ENCODE results near the gene RAB38. TPM values are rescaled to one million over a fixed set of nuclear protein-coding genes. Genes with fewer than 3 reads are reported as not detected.

Gene RAB38
- total and polyA plus RNA-seq, 8 donors = 1.0 to 9.0 (median 2.9) TPM; not detected in 1

DNA sequence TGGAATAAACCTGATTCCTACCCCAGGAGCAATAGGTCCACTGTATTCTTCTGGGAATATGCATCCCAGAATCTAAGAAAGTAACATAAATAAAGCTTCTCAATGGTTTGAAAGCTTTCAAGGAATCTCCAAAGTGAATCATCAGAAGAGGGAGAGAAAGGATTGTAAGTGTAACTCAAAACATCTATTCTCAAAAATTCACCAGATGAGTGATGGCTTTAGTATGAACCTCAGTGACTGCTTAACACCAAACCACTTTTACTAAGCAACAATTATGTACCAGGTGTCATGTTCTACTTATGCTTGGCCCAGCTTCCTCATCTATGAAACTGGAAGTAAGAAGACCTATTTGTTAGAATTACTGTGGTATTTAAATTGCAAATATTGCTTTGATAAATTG lies 7.4 kb downstream of the RAB38 start:
- Histone ChIP-seq H3K4me3 (no peak overlapping the region), H3K27ac (no peak overlapping the region), H3K4me1 (no peaks in the 10 kb centered on the region), H3K9me3 (no peaks in the 10 kb centered on the region), H3K27me3 (no peaks in the 10 kb centered on the region), H3K36me3 (no peaks in the 10 kb centered on the region)
- intact Hi-C loops (cut with DNase I; ENCODE audit: low total_unique reads) = no loop called here
- TF ChIP-seq EP300 (IDR thresholded peaks at IDR 0.05) (no peak), CTCF (IDR thresholded peaks at IDR 0.05) (no peak), POLR2AphosphoS5 (IDR thresholded peaks at IDR 0.05) (no peak), POLR2A (IDR thresholded peaks at IDR 0.05) (no peak)
- DNase-seq = no peak

GRCh38 chr11:88164806-88165585 lies 10.2 kb downstream of the RAB38 start:
- TF ChIP-seq EP300 (IDR thresholded peaks at IDR 0.05) (no peak), POLR2AphosphoS5 (IDR thresholded peaks at IDR 0.05) (no peak), POLR2A (IDR thresholded peaks at IDR 0.05) (no peak), CTCF (IDR thresholded peaks at IDR 0.05) (no peak)
- Histone ChIP-seq H3K4me3 (no peak overlapping the region), H3K36me3 (no peaks in the 10 kb centered on the region)

DNA sequence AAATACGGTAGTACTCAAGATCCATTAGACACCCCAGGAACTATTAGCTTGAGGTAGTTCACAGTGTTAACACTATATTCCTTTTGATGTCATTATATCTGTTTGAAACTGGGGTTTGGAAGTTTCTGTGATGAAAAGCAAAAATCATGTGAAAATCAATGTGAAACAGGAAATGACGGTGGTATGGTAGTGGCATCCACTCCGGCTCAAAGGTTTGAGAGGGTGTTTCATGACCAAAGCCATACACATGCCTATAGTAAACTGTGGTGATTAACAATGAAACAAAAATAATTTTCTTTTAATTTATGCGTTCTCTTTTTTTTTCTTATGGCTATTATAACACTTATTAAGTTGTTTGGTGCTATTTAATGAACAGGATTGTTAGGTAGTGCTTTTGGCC lies 10.9 kb downstream of the RAB38 start:
- H3K27me3 ChIP-seq = no peaks in the 10 kb centered on the region
- no peak overlapping the region for H3K4me3 ChIP-seq
- intact Hi-C loops (cut with DNase I; ENCODE audit: low total_unique reads) = no loop called here
- H3K4me1 ChIP-seq = no peaks in the 10 kb centered on the region
- WGBS, 5 donors = 65 to 88% (median 86%) methylated on average over 4 of the region's 4 CpGs
- H3K36me3 ChIP-seq = no peaks in the 10 kb centered on the region
- no peak overlapping the region for H3K27ac ChIP-seq
- peaks cover 0 to 14% (median 5%) of the 10 kb centered on the region in 4 donors for H3K9me3 ChIP-seq
- TF ChIP-seq POLR2A (IDR thresholded peaks at IDR 0.05) (no peak), POLR2AphosphoS5 (IDR thresholded peaks at IDR 0.05) (no peak), CTCF (IDR thresholded peaks at IDR 0.05) (no peak), EP300 (IDR thresholded peaks at IDR 0.05) (no peak)
- DNase-seq = no peak

More at GRCh38 chr11:88164806-88165585, 10.2 kb downstream of the RAB38 start:
- no peak for DNase-seq
- H3K27me3 ChIP-seq = no peaks in the 10 kb centered on the region
- H3K9me3 ChIP-seq = peaks cover 0 to 7% (median 2%) of the 10 kb centered on the region in 4 donors
- H3K4me1 ChIP-seq = no peaks in the 10 kb centered on the region
- intact Hi-C loops (cut with DNase I; ENCODE audit: low total_unique reads) = no loop called here
- WGBS, 5 donors = 63 to 81% (median 69%) methylated on average over 1 of the region's 1 CpG
- no peak overlapping the region for H3K27ac ChIP-seq

- no peak overlapping the region for H3K4me3 ChIP-seq
- 85 to 100% (median 88%) methylated on average over 1 of the region's 1 CpG for WGBS, 5 donors
- peaks cover 0 to 5% (median 0%) of the 10 kb centered on the region in 4 donors for H3K36me3 ChIP-seq
- H3K4me1 ChIP-seq = no peaks in the 10 kb centered on the region
- H3K27ac ChIP-seq = no peak overlapping the region
- H3K9me3 ChIP-seq = peaks cover 0 to 44% (median 16%) of the 10 kb centered on the region in 4 donors
- TF ChIP-seq POLR2A (IDR thresholded peaks at IDR 0.05) (no peak), EP300 (IDR thresholded peaks at IDR 0.05) (no peak), POLR2AphosphoS5 (IDR thresholded peaks at IDR 0.05) (no peak), CTCF (IDR thresholded peaks at IDR 0.05) (no peak)
- H3K27me3 ChIP-seq = no peaks in the 10 kb centered on the region
- intact Hi-C loops (cut with DNase I; ENCODE audit: low total_unique reads) = no loop called here
- DNase-seq = no peak
These were observed 17.2 kb downstream of the RAB38 start for GRCh38 chr11:88158081-88158480.
